ENCODE data around the gene SAMD14. TPM values are rescaled to one million over a fixed set of nuclear protein-coding genes. Genes with fewer than 3 reads are reported as not detected.

The SAMD14 gene
- total RNA-seq, 2 experiments from 2014 or later, result 0.59 TPM; not detected in 1

- H3K4me2 ChIP-seq (ENCODE audit: low read length), result no peak overlapping the region
- DNase-seq (ENCODE audit: low spot score), result no peak
These were observed 40.9 kb upstream of the SAMD14 start for GRCh38 chr17:50170662-50171370.

GRCh38 chr17:50169881-50170459, 40.0 kb upstream of the SAMD14 start:
- Histone ChIP-seq H3K4me3 (ENCODE audit: low read depth, low read length, poor library complexity, severe bottlenecking) (no peak overlapping the region), H3K79me2 (ENCODE audit: insufficient read depth, low read depth, low read length) (no peaks in the 10 kb centered on the region), H3K4me2 (ENCODE audit: low read length) (no peak overlapping the region), H3K4me1 (ENCODE audit: insufficient read depth, low read length, poor library complexity, severe bottlenecking) (peaks cover 17% of the 10 kb centered on the region), H3K27ac (ENCODE audit: low read depth, low read length, poor library complexity, severe bottlenecking) (no peak overlapping the region), H2AFZ (ENCODE audit: low read length) (no peak overlapping the region), H3K9me2 (ENCODE audit: insufficient read depth, low read length) (no peaks in the 10 kb centered on the region), H3K36me3 (ENCODE audit: insufficient read depth, low read length) (no peaks in the 10 kb centered on the region), H4K20me1 (ENCODE audit: insufficient read depth, low read length) (no peaks in the 10 kb centered on the region), H3K9me3 (ENCODE audit: low read length) (no peaks in the 10 kb centered on the region)
- ChIA-PET POLR2A (interaction anchor here (0.6 to 0.8 kb wide), 2 partner anchors 27 to 67 kb away, joined by 3 read pairs; no protein-coding TSS in a partner anchor), CTCF (ENCODE audit: unreplicated experiment) (interaction anchor here (0.8 to 1.5 kb wide), 7 partner anchors 8 to 76 kb away, joined by 3 to 9 read pairs (median 4); no protein-coding TSS in a partner anchor)
- TF ChIP-seq CTCF (conservative IDR thresholded peaks at IDR 0.05; ENCODE audit: low read length), result no peak
- no peak for TF ChIP-seq EZH2phosphoT487 (IDR thresholded peaks at IDR 0.05; ENCODE audit: borderline replicate concordance, low read depth, low read length)
- intact Hi-C loops (cut with micrococcal nuclease; ENCODE audit: unreplicated experiment), result loop anchor here (1.0 kb wide), 3 partner anchors 28 to 127 kb away; no protein-coding TSS in a partner anchor
- no peak for DNase-seq (ENCODE audit: low spot score)
- BruUV-seq (replicated peaks), result no TSS peak

More at GRCh38 chr17:50170662-50171370, 40.9 kb upstream of the SAMD14 start:
- ChIA-PET POLR2A (no interaction called here), CTCF (ENCODE audit: unreplicated experiment) (no interaction called here)
- Histone ChIP-seq H3K79me2 (ENCODE audit: insufficient read depth, low read depth, low read length) (no peaks in the 10 kb centered on the region), H3K9me3 (ENCODE audit: low read length) (no peaks in the 10 kb centered on the region), H3K4me1 (ENCODE audit: insufficient read depth, low read length, poor library complexity, severe bottlenecking) (peaks cover 17% of the 10 kb centered on the region), H3K27ac (ENCODE audit: low read depth, low read length, poor library complexity, severe bottlenecking) (no peak overlapping the region), H3K36me3 (ENCODE audit: insufficient read depth, low read length) (no peaks in the 10 kb centered on the region), H4K20me1 (ENCODE audit: insufficient read depth, low read length) (no peaks in the 10 kb centered on the region), H3K4me3 (ENCODE audit: low read depth, low read length, poor library complexity, severe bottlenecking) (no peak overlapping the region), H3K9me2 (ENCODE audit: insufficient read depth, low read length) (no peaks in the 10 kb centered on the region), H2AFZ (ENCODE audit: low read length) (no peak overlapping the region)
- intact Hi-C loops (cut with micrococcal nuclease; ENCODE audit: unreplicated experiment), result no loop called here
- TF ChIP-seq EZH2phosphoT487 (IDR thresholded peaks at IDR 0.05; ENCODE audit: borderline replicate concordance, low read depth, low read length) (no peak), CTCF (conservative IDR thresholded peaks at IDR 0.05; ENCODE audit: low read length) (no peak)
- BruUV-seq (replicated peaks), result no TSS peak

Measured in OCI-LY7 (cell line).